Duodenal mucosa (tissue), 2 donors: ENCODE data around the gene TRMT2A.

Source experiments
- H3K27ac ChIP-seq: one replicate; pipeline ENCODE4 v1.7.0; 2013; ENCODE audit warnings: low read depth, low read length
- H3K27me3 ChIP-seq, 2 donors: one replicate each; pipeline ENCODE4 v1.7.0; 2013; ENCODE audit warnings: low read length in 2 of 2, control low read depth in 1 of 2; ENCODE audit not compliant: insufficient read depth in 2 of 2, control insufficient read depth in 1 of 2
- H3K36me3 ChIP-seq, 2 donors: one replicate each; pipeline ENCODE4 v1.7.0; 2013; ENCODE audit warnings: low read length in 2 of 2, control low read depth in 1 of 2; ENCODE audit not compliant: insufficient read depth in 2 of 2, control insufficient read depth in 1 of 2
- H3K4me1 ChIP-seq, 2 donors: one replicate each; pipeline ENCODE4 v1.7.0; 2013; ENCODE audit warnings: low read length in 2 of 2, control low read depth in 1 of 2; ENCODE audit not compliant: insufficient read depth in 2 of 2, control insufficient read depth in 1 of 2
- H3K4me3 ChIP-seq, 2 donors: one replicate each; pipeline ENCODE4 v1.7.0; 2013; ENCODE audit warnings: low read length in 2 of 2, low read depth in 1 of 2
- H3K9ac ChIP-seq, 2 donors: one replicate each; pipeline ENCODE4 v1.7.0; 2013; ENCODE audit warnings: low read length in 2 of 2, low read depth in 1 of 2
- H3K9me3 ChIP-seq, 2 donors: one replicate each; pipeline ENCODE4 v1.7.0; 2013; ENCODE audit warnings: low read length in 2 of 2, control low read depth in 1 of 2; ENCODE audit not compliant: control insufficient read depth in 1 of 2

The TRMT2A gene

GRCh38 chr22:20062766-20063083 lies 54.3 kb downstream of the TRMT2A start:
- H3K36me3 ChIP-seq = peaks cover 5 to 51% of the 10 kb centered on the region in 2 donors

GRCh38 chr22:20062043-20062765 lies 54.8 kb downstream of the TRMT2A start:
- peaks cover 5 to 54% of the 10 kb centered on the region in 2 donors for H3K36me3 ChIP-seq
- H3K9me3 ChIP-seq = no peaks in the 10 kb centered on the region
- H3K27me3 ChIP-seq = no peaks in the 10 kb centered on the region
- H3K4me3 ChIP-seq = no peak overlapping the region
- no peak overlapping the region for H3K27ac ChIP-seq
- no peak overlapping the region for H3K9ac ChIP-seq
- peaks cover 0 to 2% of the 10 kb centered on the region in 2 donors for H3K4me1 ChIP-seq

More at GRCh38 chr22:20062766-20063083, 54.3 kb downstream of the TRMT2A start:
- no peak overlapping the region for H3K27ac ChIP-seq
- no peak overlapping the region for H3K9ac ChIP-seq
- H3K4me1 ChIP-seq = peaks cover 0 to 2% of the 10 kb centered on the region in 2 donors
- no peaks in the 10 kb centered on the region for H3K9me3 ChIP-seq
- H3K4me3 ChIP-seq = no peak overlapping the region
- no peaks in the 10 kb centered on the region for H3K27me3 ChIP-seq
